Measurements from ENCODE around the gene ANGPTL2.

Gene ANGPTL2

GRCh38 chr9:127038531-127038930 is 83.9 kb downstream of the ANGPTL2 start:
- DNase-seq, result no peak
